Cerebellar nuclear complex (tissue), 1 donor: ENCODE data around the gene DPYD.
"Not testable (repeated sequence)": the region's sequence is repeated elsewhere in the genome, so short reads cannot be mapped to it uniquely, and the experiment has no call there.

Source experiments
- DNase-seq, 2 experiments: peaks; one replicate each; lab custom pipeline; 2025; lab: John Stamatoyannopoulos, UW

Gene DPYD

GRCh38 chr1:97277891-97278654 lies 642.8 kb downstream of the DPYD start:
- DNase-seq = no peak

- DNase-seq = no peak
These were observed 648.7 kb downstream of the DPYD start for GRCh38 chr1:97271916-97272788.

GRCh38 chr1:97270508-97271307 lies 650.1 kb downstream of the DPYD start:
- DNase-seq = no peak

GRCh38 chr1:97265630-97266029 lies 655.2 kb downstream of the DPYD start:
- no peak for DNase-seq

- no peak for DNase-seq
These were observed 658.0 kb downstream of the DPYD start for GRCh38 chr1:97262842-97263241.

GRCh38 chr1:97258597-97258996 lies 662.2 kb downstream of the DPYD start:
- DNase-seq = no peak

GRCh38 chr1:97254731-97255463 lies 665.9 kb downstream of the DPYD start:
- DNase-seq = no peak

GRCh38 chr1:97252925-97253324 lies 667.9 kb downstream of the DPYD start:
- DNase-seq = no peak

GRCh38 chr1:97252076-97252475 lies 668.8 kb downstream of the DPYD start:
- no peak for DNase-seq

GRCh38 chr1:97247196-97247595 lies 673.6 kb downstream of the DPYD start:
- no peak for DNase-seq

- DNase-seq = no peak
These were observed 675.2 kb downstream of the DPYD start for GRCh38 chr1:97245682-97246081.

- no peak for DNase-seq
These were observed 675.8 kb downstream of the DPYD start for GRCh38 chr1:97245026-97245425.

GRCh38 chr1:97243973-97244560 lies 676.8 kb downstream of the DPYD start:
- no peak for DNase-seq

GRCh38 chr1:97238816-97239215 lies 682.0 kb downstream of the DPYD start:
- DNase-seq = no peak

- DNase-seq = not testable (repeated sequence)
These were observed 689.5 kb downstream of the DPYD start for GRCh38 chr1:97231354-97231753.

- no peak for DNase-seq
These were observed 708.2 kb downstream of the DPYD start for GRCh38 chr1:97212671-97213070.

- DNase-seq = no peak
These were observed 710.5 kb downstream of the DPYD start for GRCh38 chr1:97210307-97210706.

GRCh38 chr1:97209381-97209957 lies 711.4 kb downstream of the DPYD start:
- no peak for DNase-seq

- no peak for DNase-seq
These were observed 713.0 kb downstream of the DPYD start for GRCh38 chr1:97207868-97208267.

- DNase-seq = no peak
These were observed 716.4 kb downstream of the DPYD start for GRCh38 chr1:97204468-97204867.
